ENCODE measurements around the gene TAF9.

DNA sequence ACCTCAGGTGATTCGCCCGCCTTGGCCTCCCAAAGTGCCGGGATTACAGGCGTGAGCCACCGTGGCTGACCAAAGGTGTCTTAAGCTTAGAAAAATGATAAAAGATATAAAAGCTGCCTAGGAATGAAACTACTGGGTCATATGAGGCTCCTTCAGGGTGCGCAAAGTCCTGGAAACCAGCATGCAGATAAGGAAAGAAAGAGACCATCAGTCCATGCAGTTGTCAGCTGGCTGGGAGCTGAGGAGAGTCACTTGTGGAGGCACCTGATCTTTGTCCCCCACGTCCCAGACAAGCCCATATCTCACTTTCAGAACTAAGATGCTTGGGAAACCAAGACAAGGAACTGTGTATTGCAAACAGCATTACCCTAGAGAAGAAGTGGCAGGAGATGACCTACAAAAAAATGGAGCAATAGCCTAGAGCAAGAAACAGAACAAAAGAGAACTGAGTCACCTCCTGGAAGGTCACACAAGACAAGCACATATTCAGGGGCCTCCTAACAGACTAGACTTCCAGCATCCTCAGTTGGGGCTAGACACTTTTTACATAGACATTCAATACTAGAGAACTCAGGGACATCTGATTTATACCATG lies 33.9 kb downstream of the TAF9 start:
- TF ChIP-seq, protein P1, sequence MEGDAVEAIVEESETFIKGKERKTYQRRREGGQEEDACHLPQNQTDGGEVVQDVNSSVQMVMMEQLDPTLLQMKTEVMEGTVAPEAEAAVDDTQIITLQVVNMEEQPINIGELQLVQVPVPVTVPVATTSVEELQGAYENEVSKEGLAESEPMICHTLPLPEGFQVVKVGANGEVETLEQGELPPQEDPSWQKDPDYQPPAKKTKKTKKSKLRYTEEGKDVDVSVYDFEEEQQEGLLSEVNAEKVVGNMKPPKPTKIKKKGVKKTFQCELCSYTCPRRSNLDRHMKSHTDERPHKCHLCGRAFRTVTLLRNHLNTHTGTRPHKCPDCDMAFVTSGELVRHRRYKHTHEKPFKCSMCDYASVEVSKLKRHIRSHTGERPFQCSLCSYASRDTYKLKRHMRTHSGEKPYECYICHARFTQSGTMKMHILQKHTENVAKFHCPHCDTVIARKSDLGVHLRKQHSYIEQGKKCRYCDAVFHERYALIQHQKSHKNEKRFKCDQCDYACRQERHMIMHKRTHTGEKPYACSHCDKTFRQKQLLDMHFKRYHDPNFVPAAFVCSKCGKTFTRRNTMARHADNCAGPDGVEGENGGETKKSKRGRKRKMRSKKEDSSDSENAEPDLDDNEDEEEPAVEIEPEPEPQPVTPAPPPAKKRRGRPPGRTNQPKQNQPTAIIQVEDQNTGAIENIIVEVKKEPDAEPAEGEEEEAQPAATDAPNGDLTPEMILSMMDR (IDR thresholded peaks at IDR 0.05) = no peak
- TF ChIP-seq POLR2A (IDR thresholded peaks at IDR 0.05) = no peak

Measured in lower leg skin (tissue), 3 donors.